HTR-8/SVneo (cell line): ENCODE data around the gene ENOX2.
A peak's percentile ranks its signal among the peaks of the same experiment; 100 is the strongest.
"Not testable (repeated sequence)": the region's sequence is repeated elsewhere in the genome, so short reads cannot be mapped to it uniquely, and the experiment has no call there.

Experiments used
- DNase-seq: peaks from one replicate; pipeline ENCODE4 v3.0.0; 2011; ENCODE audit warnings: low spot score, mixed read lengths; ENCODE audit not compliant: insufficient read length
- FAIRE-seq: peaks from 2 replicates; lab custom pipeline; 2011; peaks lifted over from hg19 to GRCh38; lab: Jason Lieb, UNC

Gene ENOX2, protein sequence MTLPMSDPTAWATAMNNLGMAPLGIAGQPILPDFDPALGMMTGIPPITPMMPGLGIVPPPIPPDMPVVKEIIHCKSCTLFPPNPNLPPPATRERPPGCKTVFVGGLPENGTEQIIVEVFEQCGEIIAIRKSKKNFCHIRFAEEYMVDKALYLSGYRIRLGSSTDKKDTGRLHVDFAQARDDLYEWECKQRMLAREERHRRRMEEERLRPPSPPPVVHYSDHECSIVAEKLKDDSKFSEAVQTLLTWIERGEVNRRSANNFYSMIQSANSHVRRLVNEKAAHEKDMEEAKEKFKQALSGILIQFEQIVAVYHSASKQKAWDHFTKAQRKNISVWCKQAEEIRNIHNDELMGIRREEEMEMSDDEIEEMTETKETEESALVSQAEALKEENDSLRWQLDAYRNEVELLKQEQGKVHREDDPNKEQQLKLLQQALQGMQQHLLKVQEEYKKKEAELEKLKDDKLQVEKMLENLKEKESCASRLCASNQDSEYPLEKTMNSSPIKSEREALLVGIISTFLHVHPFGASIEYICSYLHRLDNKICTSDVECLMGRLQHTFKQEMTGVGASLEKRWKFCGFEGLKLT

DNA sequence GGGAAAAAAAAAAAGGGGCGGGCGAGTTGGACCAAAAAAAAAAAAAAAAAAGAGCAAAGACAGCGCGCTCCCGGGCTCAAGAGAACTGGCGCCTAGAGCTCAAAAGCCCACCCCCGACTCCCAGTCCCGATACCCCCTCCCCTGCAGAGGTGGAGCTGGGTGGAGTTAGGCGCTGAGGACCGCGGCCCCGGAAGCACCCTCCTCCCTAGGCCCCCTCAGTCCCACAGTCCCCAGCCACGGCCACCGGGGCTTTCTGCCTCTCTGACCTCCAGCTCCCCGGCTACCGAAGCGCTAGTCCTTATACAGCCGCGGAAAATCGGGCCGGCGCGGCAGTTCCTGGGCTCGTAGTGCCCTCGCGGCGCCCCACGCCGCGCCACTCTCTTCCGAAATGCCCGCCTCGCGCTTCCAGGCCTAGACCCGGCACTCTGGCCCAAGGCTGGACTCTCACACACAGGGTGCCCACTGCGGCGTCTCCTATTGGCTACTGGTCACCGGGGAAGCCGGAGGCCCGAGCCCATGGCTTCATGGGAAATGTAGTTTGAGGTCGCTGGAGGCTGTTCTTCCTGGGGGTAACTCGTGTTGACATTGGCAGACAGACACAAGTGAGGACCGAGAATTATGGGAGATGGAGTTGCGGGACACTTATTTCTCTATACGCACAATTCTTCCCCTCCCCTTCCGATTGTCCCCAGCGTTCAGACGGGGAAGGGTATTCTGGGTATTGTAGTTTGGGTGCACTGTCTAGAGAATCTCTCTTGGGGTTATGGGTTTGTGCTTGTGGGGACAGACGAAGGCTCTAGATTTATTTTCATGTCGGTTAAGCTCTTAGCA, at the start of gene ENOX2:
ENOX2 (minus strand) TSS at position 427 of the 831 bp plus-strand sequence. CDS start 199,993 bp downstream, outside the sequence.
- FAIRE-seq (no peak), DNase-seq (peak; percentile 65)

DNA sequence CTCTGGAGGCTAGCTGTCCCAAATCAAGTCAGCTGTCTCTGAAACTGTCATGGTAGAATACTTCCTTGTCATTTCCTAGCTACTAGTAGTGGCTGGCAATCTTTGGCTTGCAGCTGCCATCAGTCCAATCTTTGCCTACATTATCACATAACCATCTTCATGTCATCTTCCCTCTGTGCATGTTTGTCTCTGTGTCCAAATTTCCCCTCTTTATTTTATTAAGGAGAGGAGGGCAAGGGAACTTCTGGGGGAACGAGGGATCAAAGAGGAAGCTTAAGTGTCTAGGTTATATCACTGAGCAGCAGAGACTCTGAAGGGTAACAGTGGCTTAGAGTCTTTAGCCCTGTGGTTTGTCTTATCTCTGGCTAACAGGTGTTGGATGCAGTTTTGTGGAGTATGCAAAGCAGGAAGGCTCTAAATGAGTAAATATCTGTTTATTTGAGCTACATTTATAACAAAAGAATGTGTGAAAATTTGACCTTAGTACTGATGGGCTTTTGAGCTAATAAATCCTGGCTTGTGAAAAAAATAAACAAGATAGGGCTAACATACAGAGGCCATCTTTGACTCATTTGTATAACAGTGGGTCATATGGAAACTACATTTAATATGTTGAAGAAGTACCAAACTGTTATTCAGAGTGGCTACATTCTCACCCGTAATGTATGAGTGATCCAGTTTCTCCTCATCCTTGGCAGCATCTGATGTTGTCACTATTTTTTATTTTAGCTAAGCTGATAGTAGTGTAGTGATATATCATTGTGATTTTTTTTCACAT, 49.4 kb upstream of the ENOX2 start:
- DNase-seq (no peak), FAIRE-seq (no peak)

DNA sequence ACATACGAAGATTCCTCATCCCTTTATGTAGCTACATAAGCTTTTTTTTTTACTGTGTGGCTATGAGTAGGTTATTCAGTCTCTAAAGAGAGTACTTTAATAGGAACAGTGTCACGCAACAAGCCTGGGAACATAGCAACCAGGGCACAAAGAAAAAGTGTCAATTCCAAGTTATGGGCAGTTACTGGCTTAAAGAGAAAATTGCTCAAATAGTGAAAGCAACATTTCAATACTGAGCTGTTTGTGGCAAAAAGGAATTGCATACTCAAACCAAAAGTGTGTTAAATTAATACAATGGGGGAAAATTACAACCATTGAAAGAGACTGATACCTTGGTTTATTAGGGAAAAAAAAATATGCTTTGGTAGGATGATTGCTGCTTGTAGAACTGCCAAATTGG, 41.2 kb upstream of the ENOX2 start:
- FAIRE-seq (no peak), DNase-seq (no peak)

DNA sequence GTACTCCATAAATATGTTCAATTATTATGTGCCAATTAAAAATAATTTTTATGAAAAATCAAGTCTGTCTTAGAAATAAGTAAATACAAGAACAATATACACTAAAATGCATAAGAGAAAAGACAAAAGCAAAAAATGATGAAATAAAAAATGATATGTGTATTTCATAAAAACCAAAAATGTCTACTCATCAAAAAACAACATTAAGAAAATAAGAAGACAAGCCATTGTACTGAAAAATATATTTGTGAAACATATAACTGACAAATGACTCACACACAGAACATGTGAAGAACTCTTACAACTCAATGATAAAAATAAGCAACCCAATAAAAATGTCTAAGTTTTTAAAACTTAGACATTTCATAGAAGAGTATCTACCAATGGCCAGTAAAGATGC, 34.1 kb upstream of the ENOX2 start:
- FAIRE-seq, result no peak
- DNase-seq, result no peak

DNA sequence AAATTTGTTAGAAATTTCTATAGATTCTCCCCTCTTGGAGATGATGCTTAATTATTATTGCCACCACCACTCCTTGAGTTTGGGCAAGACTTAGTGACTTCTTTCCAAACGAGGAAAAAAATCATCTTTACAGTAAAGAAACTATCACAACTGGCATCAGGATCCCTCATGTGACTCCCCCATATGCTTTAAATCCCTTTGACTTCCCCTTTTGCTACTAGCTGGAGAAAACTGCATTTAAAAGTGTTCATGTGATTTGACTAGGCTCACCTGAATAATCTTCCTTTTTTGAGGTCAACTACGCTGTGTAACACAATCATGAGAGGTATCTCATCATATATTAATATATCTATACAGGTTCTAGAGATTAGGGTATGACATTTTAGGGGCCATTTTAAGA, 30.3 kb upstream of the ENOX2 start:
- DNase-seq (no peak), FAIRE-seq (no peak)

DNA sequence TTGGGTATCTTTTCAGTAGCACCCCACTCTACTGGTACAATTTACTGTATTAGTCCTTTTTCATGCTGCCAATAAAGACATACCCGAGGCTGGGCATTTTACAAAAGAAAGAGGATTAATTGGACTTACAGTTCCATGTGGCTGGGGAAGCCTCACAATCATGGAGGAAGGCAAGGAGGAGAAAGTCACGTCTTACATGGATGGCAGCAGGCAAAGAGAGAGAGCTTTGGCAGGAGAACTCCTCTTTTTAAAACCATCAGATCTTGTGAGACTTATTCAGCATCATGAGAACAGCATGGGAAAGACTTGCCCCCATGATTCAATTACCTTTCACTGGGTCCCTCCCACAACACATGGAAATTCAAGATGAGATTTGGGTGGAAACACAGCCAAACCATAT, 17.4 kb upstream of the ENOX2 start:
- not testable (repeated sequence) for FAIRE-seq

DNA sequence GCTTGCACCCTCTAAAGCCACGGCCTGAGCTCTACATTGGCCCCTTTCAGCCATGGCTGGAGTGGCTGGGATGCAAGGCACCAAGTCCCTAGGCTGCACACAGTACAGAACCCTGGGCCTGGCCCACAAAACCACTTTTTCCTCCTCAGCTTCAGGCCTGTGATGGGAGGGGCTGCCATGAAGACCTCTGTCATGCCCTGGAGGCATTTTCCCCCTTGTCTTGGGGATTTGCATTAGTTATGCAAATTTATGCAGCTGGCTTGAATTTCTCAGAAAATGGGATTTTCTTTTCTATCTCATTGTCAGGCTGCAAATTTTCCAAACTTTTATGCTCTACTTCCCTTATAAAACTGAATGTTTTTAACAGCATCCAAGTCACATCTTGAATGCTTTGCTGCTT, 16.7 kb upstream of the ENOX2 start:
- DNase-seq, FAIRE-seq: not testable (repeated sequence)

More for the DNA sequence above, 17.4 kb upstream of the ENOX2 start:
- not testable (repeated sequence) for DNase-seq

DNA sequence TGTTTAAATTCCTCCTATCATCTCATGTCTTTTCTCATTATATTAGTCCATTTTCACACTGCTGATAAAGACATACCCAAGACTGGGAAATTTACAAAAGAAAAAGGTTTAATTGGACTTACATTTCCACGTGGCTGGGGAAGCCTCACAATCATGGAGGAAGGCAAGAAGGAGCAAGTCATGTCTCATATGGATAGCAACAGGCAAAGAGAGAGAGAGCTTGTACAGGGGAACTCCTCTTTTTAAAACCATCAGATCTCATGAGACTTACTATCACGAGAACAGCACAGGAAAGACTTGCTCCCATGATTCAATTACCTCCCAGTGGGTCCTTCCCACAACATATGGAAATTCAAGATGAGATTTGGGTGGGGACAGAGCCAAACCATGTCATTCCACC, 15.5 kb upstream of the ENOX2 start:
- DNase-seq, FAIRE-seq: not testable (repeated sequence)

DNA sequence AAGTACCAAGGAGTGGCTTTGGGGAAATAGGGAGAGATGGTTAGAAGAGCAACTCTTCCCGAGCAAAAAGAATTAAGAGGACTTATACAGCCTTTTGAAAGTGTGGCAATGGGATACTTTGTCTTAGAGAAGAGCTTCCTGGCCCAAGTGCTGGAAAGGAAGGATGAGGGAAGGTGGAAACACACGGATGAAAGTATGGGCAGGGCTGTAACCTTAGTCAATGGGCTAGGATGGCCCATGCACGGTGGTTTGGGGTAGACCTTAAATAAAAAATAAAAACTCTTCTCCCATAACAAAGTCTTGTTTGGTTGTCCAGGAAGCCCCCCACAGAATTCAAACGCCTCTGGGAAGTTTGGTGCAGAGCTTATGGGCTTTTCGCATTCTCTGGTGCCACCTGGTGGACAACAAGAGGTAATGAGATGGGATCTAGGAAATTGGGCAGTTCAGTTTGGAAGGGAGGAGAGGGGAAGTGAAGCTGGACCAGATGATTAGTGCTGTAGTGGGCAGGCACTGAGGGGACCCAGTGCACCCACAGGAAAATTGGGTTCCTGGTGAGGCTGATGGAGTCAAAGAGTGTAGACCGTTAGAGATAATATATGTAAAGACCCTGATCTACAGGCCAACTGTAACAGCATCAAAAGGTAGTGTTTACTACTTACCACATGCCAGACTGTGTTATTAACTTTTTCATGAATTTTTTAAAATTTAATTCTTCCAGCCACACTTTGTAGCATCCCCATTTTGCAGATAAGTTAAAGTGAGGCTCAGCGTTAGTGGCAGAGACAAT, 13.8 kb upstream of the ENOX2 start:
- no peak for FAIRE-seq
- DNase-seq, result no peak

DNA sequence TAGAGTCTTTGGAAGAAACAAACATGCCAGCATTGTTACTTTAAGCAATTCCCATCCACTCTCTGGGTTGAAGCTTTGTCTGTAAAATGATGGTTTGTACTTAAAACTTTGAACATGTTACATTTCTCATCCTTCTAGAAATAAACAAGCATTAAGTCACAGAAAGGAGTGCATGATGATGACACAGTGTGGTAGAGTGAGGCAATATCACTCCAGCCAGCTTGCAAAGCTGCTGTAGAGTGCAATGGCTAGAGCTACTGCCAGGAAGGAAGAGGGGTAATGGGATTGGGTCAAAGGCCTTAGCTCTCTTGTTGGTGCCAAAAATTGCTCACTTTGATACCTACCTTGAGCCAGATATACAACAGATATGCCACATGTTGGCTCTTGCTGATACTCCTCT, 12.3 kb upstream of the ENOX2 start:
- DNase-seq (no peak), FAIRE-seq (no peak)

DNA sequence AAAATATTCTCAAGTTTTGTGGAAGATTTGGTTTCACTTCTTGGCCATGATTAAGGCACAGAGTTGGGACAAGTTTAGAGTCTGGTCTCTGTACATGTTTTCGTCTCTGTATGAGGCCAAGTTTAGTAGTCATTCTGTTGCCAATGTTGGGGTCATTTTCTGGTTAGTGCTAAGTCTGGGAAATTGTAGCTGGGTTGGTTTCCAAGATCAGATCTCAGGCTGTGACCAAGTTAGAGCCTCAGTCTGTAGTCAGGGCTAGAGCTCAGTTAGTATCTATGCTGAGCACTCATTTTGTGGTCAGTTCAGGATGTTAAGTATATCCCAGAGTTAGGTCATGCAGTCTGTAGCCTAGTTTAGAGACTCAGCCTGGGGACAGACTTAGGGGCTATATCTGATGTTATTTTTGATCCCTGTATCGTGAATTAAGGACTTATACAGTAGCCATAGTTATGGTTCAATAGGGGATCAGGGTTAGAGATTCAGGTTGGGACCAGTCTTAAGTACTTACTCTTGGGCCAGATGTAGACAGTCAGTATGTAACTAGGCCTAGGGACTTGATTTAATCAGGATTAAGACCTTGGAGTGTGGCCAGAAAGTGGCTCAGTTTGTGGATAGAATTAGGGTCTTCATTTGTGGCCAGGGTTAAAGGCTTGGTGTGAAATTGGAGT, 6.6 kb upstream of the ENOX2 start:
- FAIRE-seq (no peak), DNase-seq (no peak)

DNA sequence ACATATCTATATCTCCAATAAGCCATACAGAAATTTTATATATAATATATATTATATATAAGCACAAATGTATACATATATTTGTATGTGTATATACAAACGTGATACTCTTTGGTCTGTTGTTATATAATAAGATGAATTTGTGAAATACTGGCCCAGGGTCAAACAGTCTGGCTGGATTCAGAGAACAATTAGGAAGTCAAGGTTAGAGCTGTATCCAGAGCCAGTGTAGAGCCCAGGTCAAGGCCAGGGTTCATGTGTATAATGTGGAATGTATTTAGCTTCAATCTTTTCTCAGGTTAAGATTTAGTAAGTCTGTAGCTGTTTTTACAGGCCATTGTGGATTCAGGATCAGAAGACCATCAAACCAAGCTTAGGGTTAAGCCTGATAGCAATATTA, 3.8 kb upstream of the ENOX2 start:
- no peak for DNase-seq

DNA sequence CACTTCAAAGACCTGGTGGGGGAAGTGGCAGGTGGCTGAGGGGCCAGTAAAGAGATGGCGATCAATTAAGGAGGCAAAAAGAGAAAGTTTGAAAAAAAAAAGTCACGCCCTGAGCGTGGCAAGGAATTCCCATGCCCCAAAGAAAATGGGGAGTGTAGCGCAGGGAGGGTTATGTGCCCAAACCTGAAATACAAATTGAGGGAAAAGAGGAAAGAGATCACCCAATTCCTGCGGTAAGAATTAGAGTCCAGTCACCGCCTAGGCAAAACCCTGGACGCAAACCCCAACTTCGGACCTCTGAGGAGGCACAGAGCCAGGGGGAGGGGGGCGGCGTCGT, 595 bp downstream of the ENOX2 start:
- DNase-seq, result no peak
- FAIRE-seq, result no peak

More for the DNA sequence above, 3.8 kb upstream of the ENOX2 start:
- FAIRE-seq, result no peak

DNA sequence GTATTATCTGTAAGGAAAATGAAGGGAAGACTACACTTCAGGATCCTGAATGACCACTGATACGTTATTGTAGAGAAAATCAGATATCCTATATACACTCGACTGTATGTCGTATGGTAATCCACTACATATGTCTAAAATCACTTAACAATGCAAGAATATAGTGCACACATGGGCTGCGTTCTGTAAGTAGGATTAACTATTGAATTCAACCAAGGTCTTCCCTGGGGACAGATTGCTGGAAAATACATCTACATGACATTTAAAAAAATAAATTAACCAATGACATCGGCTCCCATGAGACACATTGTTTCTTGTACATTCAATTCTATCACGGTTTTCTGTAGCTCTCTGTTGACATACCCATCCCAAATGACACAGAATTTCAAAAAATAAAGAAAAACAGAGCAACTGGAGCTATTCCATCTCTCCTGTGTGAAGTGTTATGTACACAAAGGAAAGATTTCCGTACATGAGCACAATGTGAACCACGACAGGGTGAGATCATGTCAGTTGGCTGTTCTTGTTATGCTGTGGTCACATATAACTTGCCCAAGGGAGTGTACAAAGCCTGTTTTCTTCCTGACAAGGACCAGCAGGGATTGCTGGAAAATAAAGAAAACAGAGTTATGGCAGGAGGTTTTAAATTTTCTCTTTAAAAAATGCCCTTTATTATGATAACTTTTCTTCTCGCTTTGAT, 6.1 kb downstream of the ENOX2 start:
- DNase-seq (no peak), FAIRE-seq (no peak)

DNA sequence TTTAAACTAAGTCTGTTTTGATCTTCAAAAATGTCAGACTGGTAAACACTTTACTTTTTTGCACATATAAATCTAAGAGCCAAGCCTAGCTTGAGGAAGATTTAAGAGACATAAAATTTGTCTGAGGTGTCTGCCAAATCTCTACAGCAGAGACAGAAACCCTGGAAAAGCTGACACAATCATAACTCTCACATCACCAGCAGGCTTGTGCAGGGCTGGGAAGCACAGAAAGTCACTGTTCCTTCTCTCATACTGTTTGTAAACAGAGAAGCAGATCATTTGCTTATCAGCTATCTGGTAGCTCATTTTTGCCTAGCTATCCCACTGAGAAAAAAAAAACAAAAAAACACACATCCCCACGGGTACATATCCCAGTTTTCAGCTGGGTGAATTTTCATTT, 7.0 kb downstream of the ENOX2 start:
- no peak for FAIRE-seq
- no peak for DNase-seq

DNA sequence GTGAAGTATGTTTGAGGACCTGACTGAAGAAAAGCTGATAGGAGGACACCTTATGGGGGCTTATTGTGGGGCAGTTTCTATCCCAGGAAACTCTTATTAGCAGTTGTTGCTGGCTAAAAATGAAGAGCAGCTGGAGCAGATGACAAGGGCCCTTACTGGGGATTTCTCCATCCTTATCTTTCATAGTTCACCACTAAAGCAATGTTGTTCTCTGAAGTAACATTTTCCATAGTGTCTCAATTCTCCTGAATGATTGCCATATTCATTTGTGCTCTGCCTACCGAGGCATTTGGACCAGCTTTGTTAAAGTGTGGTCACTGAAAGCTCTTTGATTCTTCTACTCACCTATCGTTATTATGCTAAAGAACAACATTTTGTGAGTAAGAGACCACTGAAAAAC, 7.7 kb downstream of the ENOX2 start:
- FAIRE-seq, result no peak

DNA sequence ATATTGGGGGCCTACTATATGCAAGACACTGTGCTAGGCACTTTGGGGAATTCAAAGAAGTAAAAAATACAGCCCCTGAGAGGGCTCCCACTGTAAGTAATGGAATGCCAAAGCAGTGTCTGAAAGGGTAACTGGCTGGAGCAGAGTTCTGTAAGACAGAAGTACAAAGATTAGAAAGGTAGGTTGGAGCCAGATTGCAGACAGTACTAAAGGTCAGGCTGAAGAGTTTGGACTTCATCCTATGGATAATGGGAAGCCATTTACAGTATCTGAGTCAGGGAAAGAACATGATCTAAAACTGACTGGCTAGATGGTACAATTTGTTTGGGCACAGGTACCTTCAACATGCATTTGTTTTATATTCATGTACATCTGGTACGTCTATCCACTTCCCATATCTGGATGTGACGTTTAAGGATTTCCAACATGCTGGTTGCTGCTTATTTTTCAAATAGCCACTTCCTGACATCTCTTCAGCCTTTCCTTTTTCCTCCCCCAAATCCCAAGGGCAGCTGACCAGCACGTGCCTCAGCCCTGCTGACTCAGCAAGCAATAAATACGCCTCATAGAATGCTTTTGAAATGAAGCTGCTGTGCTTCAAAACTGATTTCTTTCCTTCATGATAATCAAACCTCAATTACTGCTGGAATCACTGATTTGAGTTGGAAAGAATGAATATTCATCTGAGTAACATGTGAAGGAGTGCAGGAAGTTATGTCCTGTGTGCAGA, 9.5 kb downstream of the ENOX2 start:
- no peak for DNase-seq
- no peak for FAIRE-seq

More for the DNA sequence above, 7.7 kb downstream of the ENOX2 start:
- no peak for DNase-seq

DNA sequence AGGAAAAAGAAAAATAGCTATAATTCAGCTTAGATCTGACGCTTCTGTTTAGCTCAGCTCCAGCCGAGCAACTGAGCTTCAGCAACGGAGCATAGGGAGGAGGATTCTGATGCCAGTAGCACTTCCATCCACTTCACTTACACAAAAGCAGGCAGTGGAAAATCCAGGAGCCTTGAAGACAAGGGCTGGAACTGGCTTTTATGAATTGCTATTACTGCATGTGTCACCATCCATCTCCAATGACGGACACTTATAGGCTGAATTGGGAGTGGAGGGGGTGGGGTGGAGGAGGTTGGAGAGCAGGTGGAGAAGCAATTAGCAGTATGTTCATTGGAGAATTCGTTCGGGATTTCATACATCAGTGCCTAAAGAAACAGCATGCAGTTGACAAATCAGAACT, 15.6 kb downstream of the ENOX2 start:
- no peak for FAIRE-seq
- no peak for DNase-seq
